GM19455 (cell line): ENCODE results near the gene ELK1.

ENCODE experiments used
- ATAC-seq: cut with Tn5 transposase; IDR thresholded peaks from one replicate; pipeline ENCODE4 v1.9.1; 2021; ENCODE audit not compliant: unreplicated experiment

Gene ELK1

DNA sequence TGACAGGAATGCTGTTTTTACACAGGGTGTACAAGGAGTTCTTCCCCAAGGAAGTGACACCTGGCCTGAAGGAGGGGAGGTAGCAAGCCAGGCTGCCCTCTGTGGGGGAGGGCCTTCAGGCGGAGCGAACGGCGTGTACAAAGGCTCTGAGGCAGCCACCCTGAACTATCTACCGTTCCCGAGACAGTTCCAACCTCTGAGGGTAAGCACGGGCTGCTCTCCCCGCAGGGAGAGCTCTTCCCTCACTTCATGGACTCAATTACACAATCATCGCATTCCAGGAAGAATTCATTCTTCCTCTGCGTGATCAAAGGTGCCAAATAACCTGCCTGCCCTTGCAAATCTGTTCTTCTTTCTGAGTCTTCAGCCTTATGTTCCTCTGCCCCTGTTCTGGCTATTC is 4.8 kb downstream of the ELK1 start:
- no peak for ATAC-seq

DNA sequence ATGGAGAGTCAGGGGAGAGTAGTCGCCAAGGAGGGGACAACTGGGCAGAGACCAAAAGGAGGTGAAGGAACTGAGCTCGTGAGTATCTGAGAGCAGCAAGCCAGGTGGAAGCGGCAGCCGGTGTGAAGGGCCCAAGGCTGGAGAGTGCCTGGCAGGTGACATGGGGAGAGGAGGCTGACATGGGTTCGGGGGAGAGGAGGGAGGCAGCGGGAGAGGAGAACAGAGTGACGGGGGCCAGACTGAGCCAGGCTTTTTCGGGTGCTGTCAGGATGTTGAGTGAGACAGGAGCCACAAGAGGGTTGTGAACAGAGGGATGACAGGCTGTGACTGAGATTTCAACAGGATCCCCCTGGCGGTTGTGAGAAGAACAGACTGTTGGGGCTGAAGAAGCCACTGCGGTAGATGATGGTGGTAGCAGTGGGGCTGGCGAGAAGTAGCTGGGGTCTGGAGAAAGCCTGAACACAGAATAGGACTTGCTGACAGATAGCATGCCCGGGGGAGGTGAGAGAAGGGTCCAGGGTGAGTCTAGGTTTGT is 5.7 kb downstream of the ELK1 start:
- no peak for ATAC-seq

DNA sequence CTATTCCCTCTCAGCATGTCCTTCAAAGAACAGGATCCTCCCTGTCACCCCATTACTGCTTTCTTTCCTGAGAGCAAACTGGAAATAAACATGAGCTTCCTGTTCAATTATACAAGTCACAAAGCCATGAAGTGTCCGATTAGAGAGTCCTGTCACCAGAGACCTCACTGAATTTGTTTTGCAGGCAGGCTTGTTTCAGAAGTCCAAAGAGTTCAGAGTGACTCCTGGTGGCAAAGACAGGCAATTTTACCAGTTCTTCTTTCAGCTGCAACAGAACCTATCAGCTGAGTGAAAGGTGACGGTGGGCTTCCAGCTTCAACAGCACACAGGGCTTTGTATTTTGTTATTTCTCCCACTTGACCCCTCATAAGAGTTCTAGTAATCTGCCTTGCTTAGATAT is 6.4 kb downstream of the ELK1 start:
- ATAC-seq = no peak

DNA sequence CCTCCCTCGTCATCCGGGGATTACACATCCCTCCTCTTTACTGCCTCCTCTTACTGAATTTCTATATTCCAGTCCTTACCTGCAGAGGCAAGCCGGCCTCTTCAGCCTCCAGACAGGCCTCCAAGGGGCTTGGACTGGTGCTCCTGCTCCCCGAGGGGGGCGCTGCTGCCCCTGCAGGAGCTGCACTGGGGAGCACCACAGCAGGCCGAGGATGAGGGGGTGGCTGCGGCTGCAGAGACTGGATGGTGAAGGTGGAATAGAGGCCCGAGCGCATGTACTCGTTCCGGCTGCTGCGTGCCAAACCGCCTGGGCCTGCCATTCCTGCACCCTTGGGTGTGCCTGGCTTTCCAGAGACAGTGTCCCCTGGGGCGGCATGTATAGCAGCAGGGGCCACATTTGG is 11.5 kb downstream of the ELK1 start:
- no peak for ATAC-seq

DNA sequence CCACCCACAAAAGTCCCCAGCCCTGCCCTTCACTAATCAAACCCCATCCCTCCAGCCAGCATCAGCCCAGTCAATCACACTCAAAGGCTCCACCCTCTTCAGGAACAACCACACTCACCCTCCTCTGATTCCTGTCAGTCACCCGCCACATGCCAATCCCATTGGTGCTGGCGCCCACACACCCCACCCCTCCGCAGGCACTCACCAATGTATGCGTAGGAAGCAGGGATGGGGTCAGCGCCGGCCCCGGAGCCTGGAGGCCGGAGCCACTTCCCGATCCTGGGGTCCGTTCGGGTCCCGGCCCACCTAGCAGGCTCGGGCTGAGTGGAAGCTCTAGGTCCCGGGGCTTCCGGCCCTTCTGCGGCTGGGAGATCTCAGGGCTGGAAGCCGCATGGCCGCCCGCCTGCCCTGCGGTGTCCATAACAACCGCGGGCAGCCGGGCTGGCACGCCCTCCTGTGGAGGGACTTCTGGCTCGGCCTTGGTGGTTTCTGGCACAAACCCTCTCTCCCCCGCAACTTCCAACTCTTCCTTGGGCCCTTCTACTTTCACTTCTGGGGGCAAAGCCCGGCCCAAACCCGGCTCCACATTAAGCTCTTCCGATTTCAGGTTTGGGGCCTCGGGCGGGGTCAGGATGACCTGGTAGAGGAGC is 12.7 kb downstream of the ELK1 start:
- ATAC-seq = no peak

DNA sequence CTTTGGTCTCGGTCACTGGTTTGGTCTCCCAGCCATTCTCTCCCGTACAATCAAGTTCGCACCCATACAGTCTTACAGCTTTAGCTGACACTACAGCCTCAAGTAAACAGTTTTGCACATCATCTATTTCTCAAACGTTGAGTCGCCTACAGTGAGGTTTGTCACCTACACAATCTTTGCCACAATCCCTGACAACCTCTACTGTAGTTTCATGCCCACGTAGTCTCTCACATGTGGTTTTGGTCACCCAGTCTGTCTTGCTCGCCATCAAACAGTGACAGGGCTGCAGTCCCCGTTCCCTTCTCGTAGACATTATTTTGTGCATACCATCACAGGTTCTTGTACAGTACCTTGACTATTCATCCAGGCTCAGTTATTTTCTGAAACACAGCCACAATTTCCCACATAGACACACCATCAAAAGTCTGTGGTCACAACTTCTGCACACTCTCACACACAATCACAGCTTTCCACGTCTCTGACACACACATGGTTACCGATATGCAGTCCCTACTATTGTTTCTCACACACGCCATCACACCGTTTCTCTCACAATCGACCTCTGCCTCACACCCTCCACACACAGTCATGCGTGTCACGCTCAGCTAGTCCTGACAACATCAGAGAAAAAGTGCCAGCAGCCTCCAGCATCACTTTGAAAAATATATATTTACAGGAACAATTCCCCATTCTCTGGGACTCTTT is 15.3 kb downstream of the ELK1 start:
- no peak for ATAC-seq

DNA sequence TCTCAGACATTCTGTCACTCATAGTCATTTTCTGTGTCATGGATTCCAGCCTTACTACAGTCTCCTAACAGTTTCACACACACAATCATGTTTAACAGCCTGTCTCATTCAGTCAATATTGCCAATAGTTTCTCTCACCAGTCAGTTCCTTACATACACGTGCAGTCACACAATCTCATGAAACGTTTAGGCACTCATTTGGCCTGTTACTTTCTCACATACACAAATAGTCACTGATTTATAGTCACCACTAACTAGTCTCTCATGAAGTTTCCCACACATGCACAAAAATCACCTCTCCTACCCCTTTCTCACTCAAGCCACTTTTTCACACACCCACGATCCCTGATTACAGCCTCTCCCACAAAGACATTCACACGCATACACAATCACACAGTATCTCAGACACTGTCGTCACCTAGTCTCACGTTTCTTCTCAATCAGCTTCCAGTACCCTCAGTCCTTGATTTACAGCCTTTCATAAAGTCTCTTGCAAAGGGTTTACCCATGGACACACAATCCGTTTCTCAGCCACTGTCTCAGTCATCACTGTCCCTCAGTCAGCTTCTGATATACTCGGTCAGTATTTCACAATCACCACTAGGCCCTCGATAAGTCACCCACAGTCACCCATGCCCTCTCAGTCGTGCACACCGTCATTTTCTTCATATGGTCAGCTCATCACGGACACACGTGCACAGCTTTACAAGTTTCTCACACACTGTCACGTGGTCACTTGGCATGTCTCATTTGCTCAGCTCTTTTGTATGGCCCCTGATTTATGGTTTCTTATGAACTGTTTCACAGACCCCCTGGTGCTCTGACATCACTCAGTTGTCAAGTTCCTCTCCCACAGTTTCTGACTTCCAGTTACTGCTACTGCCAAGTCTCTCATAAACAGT is 16.4 kb downstream of the ELK1 start:
- ATAC-seq = no peak

DNA sequence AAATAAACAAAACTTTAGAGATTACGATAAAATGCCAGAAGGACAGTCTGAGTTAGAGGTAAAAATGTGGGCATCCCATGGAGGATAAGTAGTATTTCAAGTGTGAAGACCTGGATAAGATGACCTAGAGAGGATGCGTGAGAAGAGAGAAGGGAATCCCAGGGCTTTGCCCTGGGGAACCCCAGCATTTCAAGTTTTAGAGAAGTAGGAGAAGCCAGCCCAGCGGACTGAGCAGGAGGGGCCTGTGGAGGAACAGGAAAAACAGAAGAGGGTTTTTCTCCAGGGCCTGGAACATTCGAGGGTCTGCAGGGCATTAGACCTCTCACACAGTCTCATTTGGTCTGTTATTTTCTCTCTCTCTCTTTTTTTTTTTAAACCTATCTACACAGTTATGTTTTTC is 17.7 kb downstream of the ELK1 start:
- no peak for ATAC-seq

DNA sequence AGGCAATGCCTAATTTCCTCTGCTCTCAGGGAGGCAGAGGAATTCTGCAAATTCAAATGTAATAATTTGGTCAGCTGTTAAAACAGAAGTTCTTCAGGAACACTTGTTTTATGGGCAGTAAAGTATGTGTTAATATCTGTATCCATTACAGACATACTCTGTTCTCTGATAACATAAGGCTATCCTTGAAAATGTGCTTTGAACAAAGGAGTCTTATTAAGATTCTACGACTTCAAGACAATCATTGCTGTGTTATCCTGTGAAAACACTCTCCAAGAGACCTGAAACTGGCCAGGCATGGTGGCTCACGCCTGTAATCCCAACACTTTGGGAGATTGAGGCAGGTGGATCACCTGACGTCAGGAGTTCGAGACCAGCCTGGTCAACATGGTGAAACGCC is 18.7 kb downstream of the ELK1 start:
- no peak for ATAC-seq

DNA sequence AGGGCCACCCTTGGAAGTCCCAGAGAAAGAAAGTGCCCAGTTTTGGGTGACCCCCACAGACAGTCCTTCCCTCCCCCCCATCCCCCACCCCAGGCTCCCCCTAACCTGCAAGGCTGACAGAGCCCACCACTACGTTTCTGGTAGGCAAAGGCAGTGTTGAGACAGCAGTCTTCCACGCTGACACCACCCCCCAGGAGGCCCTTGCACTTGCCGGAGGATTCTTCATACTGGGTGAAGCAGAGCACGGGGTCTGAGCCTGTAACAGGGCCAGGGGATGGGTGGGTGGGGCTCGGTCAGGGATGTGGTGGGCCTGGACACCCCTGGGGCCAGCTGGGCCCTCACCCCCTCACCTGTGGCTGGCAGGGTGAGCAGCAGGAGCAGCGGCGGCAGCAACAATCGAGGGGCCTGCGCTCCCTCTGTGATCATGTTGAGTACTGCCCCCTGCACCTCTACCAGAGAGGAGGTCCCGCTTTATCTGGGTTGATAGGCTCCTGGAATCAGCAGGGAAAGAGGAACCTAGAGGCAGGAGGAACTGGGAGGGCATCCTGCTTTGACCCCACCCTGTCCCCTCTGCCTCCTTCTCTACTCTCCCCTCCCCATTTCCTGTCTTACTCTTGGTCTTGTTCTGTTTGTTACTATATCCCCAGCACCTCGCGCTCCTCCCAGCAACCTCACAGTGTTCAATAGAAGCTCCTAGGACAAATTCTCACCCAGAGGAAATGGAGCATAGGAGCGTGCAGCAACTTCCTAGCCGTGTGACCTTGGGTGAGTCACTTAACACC is 20.8 kb downstream of the ELK1 start, which contains the start of gene CFP:
Gene CFP, minus strand, starts transcription at position 512 of the 782 bp plus-strand sequence. Its CDS starts 86 bp downstream, at position 426.
- ATAC-seq = no peak

DNA sequence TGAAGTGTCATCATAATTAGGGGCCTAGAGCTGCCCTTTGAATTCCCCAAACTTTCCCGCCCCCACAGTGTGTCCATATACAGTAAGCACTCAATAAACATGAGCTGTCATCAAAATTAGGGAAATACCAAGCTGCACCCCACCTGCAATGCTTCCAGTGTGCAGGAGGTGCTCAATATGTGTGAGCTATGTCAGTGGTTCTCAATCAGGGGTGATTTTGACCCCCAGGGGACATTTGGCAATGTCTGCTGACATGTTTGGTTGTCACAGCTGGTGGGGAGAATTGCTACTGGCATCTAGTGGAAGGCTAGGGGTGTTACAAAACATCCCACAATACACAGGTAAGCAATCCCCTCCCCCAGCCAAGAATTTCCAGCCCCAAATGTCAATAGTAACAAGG is 21.4 kb downstream of the ELK1 start:
- no peak for ATAC-seq

DNA sequence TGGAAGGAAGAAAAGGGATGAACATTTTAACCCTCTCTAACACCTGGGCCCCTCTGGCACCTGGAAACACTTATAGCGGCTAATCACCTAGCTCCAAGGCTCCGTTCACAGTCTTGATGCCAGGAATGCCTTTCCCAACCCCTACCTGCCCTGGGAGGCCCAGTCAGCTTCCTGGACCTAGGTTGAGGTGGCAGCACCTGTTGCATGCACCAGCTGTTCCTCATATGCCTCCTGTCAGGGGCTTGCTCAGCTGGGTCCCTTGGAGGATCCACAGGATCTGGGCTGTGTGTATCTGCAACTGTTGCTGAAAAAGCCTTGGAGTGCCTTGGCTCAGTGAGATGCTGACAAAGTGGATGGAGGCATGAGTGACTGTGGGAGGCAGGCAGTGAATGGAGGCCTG is 25.0 kb downstream of the ELK1 start:
- no peak for ATAC-seq

DNA sequence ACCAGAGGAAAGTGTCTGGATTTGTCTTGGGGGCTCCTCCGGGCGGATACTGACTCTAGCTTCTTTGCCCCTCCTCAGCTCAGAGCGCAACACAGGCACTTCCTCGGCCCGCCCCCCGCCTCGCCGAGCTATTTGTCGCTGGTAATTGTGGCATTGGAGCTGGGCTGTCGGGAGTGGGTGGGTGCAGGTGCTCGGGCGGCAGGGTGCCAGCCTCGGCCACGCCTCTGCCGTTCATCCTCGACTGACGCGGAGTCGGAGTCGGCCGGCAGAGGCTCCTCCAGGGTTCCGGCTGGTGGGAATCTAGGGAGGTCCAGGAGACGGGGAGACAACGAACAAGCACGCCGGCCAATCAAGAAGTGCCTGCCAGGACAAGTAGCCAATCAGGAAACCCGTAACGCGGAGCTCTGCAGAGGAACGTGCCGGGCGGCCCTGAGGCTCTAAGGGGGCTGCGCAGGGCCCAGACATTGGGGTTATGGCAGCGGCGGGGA is 26.8 kb downstream of the ELK1 start:
- ATAC-seq = no peak

DNA sequence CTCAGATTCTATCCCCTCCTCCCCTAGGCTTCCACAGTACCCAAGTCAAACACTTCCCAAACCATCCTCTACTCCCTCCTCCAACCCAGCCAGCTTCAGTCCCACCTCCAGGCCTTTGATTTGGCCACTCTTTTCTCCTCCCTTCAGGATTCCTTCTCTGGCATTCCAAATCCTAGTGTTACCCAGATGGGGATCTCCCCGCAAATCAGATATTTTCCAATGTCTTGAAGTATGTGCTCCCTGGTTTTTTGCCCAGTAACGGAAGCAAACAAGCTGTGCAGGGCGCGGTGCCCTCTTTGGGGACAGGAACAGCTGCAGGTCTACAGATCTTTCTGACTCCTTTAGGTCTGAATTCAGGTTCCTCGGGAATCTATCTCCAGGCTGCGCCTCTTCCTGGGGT is 28.5 kb downstream of the ELK1 start:
- no peak for ATAC-seq

DNA sequence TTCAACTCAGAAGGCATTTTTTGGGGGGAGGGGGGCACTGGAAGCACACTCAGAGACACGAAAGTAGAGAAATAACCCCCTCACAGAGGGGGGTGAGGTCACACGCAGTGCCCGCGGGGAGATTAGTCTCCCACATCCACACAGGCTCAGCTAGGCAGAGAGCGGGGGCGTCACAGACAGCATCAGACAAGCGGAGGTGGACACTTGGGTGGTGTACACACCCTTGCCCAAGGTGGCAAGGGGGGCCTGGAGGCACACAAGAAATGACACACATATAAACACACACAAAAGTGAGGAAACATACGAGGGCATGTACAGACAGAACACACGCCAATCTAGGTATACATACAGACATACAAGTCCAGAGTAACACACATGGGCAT is 30.1 kb downstream of the ELK1 start:
- no peak for ATAC-seq

DNA sequence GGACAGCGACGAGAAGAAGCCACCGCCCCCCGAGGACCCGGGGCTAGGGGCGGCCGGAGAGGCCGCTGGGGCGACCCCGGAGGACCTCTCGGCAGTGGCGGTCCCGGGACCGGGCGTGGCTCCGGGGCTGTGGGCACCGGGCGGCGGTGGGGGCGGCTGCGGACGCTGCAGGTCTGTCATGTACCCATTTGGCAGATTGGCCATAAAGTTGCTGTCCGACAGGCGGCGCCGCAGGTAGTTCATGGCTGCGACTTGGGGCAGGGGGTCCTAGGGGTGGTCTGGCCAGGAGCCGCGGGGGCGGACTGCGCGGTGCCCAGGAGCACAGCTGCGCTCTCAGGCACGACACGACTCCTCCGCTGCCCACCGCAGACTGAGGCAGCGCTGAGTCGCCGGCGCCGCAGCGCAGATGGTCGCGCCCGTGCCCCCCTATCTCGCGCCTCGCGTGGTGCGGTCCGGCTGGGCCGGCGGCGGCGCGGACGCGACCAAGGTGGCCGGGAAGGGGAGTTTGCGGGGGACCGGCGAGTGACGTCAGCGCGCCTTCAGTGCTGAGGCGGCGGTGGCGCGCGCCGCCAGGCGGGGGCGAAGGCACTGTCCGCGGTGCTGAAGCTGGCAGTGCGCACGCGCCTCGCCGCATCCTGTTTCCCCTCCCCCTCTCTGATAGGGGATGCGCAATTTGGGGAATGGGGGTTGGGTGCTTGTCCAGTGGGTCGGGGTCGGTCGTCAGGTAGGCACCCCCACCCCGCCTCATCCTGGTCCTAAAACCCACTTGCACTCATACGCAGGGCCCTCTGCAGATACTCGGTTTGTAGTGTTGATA is 30.7 kb downstream of the ELK1 start, which contains the start of gene SYN1:
Gene SYN1, minus strand, starts transcription at position 372 of the 817 bp plus-strand sequence. Its CDS starts 129 bp downstream, at position 243.
- ATAC-seq = peak; percentile 64

DNA sequence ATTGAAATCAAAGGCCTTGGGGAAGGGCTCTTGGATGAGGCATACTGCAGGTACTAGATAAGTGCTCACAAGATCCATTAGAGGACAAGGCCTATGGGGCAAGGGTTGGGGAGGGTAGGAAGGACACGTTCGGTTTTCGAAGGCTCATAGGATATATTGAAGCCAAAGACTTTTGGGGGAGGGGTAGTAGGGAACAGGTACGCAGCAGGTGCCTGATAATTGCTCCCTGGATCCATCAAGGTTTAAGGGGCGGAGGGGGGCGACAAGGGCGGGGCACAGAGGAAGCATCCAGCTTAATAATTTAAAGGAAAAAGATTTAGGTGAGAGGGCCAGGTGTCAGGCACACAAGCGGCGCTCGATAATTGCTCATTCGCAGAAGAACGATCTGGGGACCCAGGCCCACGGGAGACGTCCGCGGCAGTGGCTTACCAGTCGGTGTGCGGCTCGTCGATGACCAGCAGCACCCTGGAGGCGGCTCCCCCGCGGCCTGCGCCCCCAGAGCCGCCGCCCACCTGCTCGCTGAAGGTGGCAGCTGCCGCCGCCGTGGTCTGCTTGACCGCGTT is 31.4 kb downstream of the ELK1 start:
- ATAC-seq = no peak

DNA sequence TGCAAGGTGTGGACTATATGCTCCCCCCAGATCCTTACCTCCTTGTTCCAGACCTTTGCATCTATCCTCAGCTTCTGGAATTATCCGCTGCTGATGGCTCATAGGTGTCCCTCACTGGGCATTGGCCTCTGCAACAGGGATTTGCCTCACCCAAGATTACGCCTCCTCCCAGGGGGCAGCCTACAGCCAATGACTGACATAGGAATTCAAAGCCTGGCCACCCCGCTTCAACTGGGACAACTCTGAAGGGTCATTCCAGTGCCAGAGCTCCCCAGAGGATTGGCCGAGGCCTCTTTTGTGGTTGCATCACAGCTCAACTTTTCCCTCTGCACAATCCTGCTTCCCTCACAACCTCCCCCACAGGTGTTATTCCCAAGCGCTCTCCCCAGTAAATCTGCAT is 35.7 kb downstream of the ELK1 start:
- no peak for ATAC-seq

DNA sequence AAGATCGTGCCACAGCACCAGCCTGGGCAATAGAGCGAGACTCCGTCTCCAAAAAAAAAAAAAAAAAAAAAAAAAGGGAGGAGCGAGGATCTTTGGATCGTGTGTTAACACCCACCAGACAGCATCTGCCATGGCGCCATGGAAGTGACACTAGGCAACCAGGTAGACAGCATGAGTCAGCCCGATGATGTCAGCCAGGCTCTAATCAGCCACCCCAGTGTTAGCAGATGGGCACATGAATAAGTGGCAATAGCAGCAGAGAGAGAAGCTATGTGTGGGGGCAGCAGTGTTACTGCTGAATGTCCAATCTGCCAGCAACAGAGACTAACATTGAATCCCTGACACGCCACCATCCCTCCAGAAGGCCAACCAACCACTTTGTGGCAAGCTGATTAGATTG is 37.3 kb downstream of the ELK1 start:
- no peak for ATAC-seq
